ENCODE data around the gene MRPL16. TPM values are rescaled to one million over a fixed set of nuclear protein-coding genes. Genes with fewer than 3 reads are reported as not detected.

MRPL16 gene
- total and polyA plus RNA-seq, 4 donors = 24.9 to 54.9 (median 39.6) TPM

GRCh38 chr11:59758401-59759037 lies 52.1 kb downstream of the MRPL16 start:
- no peaks in the 10 kb centered on the region for H3K9me3 ChIP-seq (ENCODE audit: control insufficient read depth in 4 of 4, low read length in 3 of 4)
- 93% methylated on average over 4 of the region's 4 CpGs for WGBS
- peaks cover 0 to 20% (median 10%) of the 10 kb centered on the region in 4 donors for H3K4me1 ChIP-seq (ENCODE audit: control insufficient read depth in 4 of 4, insufficient read depth in 4 of 4, low read length in 3 of 4)
- H3K4me3 ChIP-seq (ENCODE audit: low read depth in 1 of 3, low read length in 3 of 3) = no peak overlapping the region
- DNase-seq (ENCODE audit: low spot score) = no peak
- H3K9ac ChIP-seq (ENCODE audit: low read depth in 1 of 2, low read length in 2 of 2) = no peak overlapping the region
- no peaks in the 10 kb centered on the region for H3K27me3 ChIP-seq (ENCODE audit: control insufficient read depth in 4 of 4, insufficient read depth in 4 of 4, low read length in 3 of 4)
- no peak overlapping the region for H3K27ac ChIP-seq (ENCODE audit: low read depth in 1 of 2, low read length in 2 of 2)
- TF ChIP-seq HNF4A (conservative IDR thresholded peaks at IDR 0.05) (no peak), RXRA (IDR thresholded peaks at IDR 0.05) (no peak), FOXA2 (IDR thresholded peaks at IDR 0.05) (no peak), ZBTB33 (IDR thresholded peaks at IDR 0.05) (no peak)
- H3K36me3 ChIP-seq (ENCODE audit: control insufficient read depth in 4 of 4, insufficient read depth in 3 of 4, low read depth in 1 of 4, low read length in 3 of 4) = peaks cover 0 to 3% (median 0%) of the 10 kb centered on the region in 4 donors

GRCh38 chr11:59756845-59757244 lies 53.7 kb downstream of the MRPL16 start:
- H3K27me3 ChIP-seq (ENCODE audit: control insufficient read depth in 4 of 4, insufficient read depth in 4 of 4, low read length in 3 of 4) = no peaks in the 10 kb centered on the region
- WGBS = 62% methylated on average over 4 of the region's 4 CpGs
- peaks cover 0 to 18% (median 10%) of the 10 kb centered on the region in 4 donors for H3K4me1 ChIP-seq (ENCODE audit: control insufficient read depth in 4 of 4, insufficient read depth in 4 of 4, low read length in 3 of 4)
- TF ChIP-seq CTCF (IDR thresholded peaks at IDR 0.05; ENCODE audit: low read depth, low read length, missing input control) (no peak), FOXA1 (IDR thresholded peaks at IDR 0.05) (no peak), ATF3 (IDR thresholded peaks at IDR 0.05) (no peak), YY1 (IDR thresholded peaks at IDR 0.05) (no peak), MAX (IDR thresholded peaks at IDR 0.05) (no peak), FOXA2 (IDR thresholded peaks at IDR 0.05) (no peak), JUND (IDR thresholded peaks at IDR 0.05) (no peak), EGR1 (IDR thresholded peaks at IDR 0.05; ENCODE audit: low read depth in 2 of 2) (no peak), RAD21 (IDR thresholded peaks at IDR 0.05) (no peak), REST (IDR thresholded peaks at IDR 0.05) (no peak), NR2F2 (IDR thresholded peaks at IDR 0.05) (no peak), GABPA (IDR thresholded peaks at IDR 0.05 in 1 of 2, conservative IDR thresholded peaks at IDR 0.05 in 1 of 2) (no peak), ZBTB33 (IDR thresholded peaks at IDR 0.05) (no peak)
- no peaks in the 10 kb centered on the region for H3K36me3 ChIP-seq (ENCODE audit: control insufficient read depth in 4 of 4, insufficient read depth in 3 of 4, low read depth in 1 of 4, low read length in 3 of 4)
- H3K27ac ChIP-seq (ENCODE audit: low read depth in 1 of 2, low read length in 2 of 2) = peak overlapping the region in 1 of 2 donors; percentile 73
- H3K9ac ChIP-seq (ENCODE audit: low read depth in 1 of 2, low read length in 2 of 2) = no peak overlapping the region
- no peaks in the 10 kb centered on the region for H3K9me3 ChIP-seq (ENCODE audit: control insufficient read depth in 4 of 4, low read length in 3 of 4)
- no peak overlapping the region for H3K4me3 ChIP-seq (ENCODE audit: low read depth in 1 of 3, low read length in 3 of 3)
- DNase-seq (ENCODE audit: low spot score) = no peak

Measured in liver (tissue), 9 donors.